ENCODE data around the gene RIN2. TPM values are rescaled to one million over a fixed set of nuclear protein-coding genes. Genes with fewer than 3 reads are reported as not detected.

The RIN2 gene
- total and polyA plus RNA-seq, 2 of the 13 experiments (the other 11 are each of a cell fraction or from before 2014, with no cell fraction given), result 2.5 to 5.1 TPM

DNA sequence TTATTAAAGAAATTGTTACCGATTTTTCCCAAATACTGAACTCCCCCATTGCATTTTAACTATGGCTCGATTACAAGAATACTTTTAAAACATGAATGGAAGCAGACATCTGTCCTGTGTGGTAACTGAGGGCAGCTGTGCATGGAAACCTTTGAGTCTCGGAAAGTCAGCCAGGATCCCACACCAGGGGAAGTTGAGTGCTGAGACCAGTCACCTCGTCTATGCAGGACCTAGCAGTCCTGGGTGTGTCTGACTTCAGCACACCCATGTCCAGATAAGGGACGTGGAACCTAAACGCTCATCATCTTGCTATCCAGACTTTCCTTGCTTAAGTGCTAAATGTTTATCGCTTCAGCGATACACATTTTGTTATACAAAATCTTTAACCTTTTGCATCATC is 6.1 kb downstream of the RIN2 start (continued):
- TF ChIP-seq SAFB2 (CRISPR knock-in tag; IDR thresholded peaks at IDR 0.05; ENCODE audit: borderline replicate concordance, low read depth), result no peak
- TF ChIP-seq, protein P1, sequence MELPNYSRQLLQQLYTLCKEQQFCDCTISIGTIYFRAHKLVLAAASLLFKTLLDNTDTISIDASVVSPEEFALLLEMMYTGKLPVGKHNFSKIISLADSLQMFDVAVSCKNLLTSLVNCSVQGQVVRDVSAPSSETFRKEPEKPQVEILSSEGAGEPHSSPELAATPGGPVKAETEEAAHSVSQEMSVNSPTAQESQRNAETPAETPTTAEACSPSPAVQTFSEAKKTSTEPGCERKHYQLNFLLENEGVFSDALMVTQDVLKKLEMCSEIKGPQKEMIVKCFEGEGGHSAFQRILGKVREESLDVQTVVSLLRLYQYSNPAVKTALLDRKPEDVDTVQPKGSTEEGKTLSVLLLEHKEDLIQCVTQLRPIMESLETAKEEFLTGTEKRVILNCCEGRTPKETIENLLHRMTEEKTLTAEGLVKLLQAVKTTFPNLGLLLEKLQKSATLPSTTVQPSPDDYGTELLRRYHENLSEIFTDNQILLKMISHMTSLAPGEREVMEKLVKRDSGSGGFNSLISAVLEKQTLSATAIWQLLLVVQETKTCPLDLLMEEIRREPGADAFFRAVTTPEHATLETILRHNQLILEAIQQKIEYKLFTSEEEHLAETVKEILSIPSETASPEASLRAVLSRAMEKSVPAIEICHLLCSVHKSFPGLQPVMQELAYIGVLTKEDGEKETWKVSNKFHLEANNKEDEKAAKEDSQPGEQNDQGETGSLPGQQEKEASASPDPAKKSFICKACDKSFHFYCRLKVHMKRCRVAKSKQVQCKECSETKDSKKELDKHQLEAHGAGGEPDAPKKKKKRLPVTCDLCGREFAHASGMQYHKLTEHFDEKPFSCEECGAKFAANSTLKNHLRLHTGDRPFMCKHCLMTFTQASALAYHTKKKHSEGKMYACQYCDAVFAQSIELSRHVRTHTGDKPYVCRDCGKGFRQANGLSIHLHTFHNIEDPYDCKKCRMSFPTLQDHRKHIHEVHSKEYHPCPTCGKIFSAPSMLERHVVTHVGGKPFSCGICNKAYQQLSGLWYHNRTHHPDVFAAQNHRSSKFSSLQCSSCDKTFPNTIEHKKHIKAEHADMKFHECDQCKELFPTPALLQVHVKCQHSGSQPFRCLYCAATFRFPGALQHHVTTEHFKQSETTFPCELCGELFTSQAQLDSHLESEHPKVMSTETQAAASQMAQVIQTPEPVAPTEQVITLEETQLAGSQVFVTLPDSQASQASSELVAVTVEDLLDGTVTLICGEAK (IDR thresholded peaks at IDR 0.05), result no peak
- TF ChIP-seq, protein P1 (CRISPR knock-in tag; IDR thresholded peaks at IDR 0.05), result no peak

GRCh38 chr20:19765266-19765665 is 7.2 kb downstream of the RIN2 start:
- ATAC-seq (peak; percentile 71), FAIRE-seq (peak; percentile 72), DNase-seq (ENCODE audit: low spot score) (no peak)
- no peak overlapping the region for H3K9ac ChIP-seq (ENCODE audit: insufficient read depth, low read depth, low read length)
- no peak overlapping the region for H3K27ac ChIP-seq (ENCODE audit: extremely low read length, insufficient read depth, low read length)
- no TSS peak for BruUV-seq (replicated peaks)
- H3K27me3 ChIP-seq (ENCODE audit: control insufficient read depth in 1 of 2, insufficient read depth in 2 of 2, low read length in 2 of 2), result no peaks in the 10 kb centered on the region
- H3K4me2 ChIP-seq (ENCODE audit: low read depth, low read length), result no peak overlapping the region
- H4K20me1 ChIP-seq (ENCODE audit: insufficient read depth, low read length), result no peaks in the 10 kb centered on the region
- no peaks in the 10 kb centered on the region for H3K79me2 ChIP-seq (ENCODE audit: insufficient read depth, low read length)
- peaks cover 10% of the 10 kb centered on the region for H3K4me1 ChIP-seq (ENCODE audit: insufficient read depth, low read length)
- H3K36me3 ChIP-seq (replicated peaks in 1 of 2; ENCODE audit: control insufficient read depth in 1 of 2, insufficient read depth in 2 of 2, low read length in 2 of 2), result no peaks in the 10 kb centered on the region
- intact Hi-C loops (cut with micrococcal nuclease; ENCODE audit: unreplicated experiment) (no loop called here), in situ Hi-C loops (cut with HindIII; ENCODE audit: extremely low pct_ligation_motif_present, low pct_unique_long_range_greater_than_20kb) (no loop called here)
- H3K4me3 ChIP-seq (replicated peaks in 1 of 3; ENCODE audit: insufficient read depth in 1 of 3, low read depth in 2 of 3, low read length in 3 of 3), result no peak overlapping the region
- H3K9me3 ChIP-seq (ENCODE audit: low read length), result no peaks in the 10 kb centered on the region
- no peak for TF ChIP-seq NFYC (CRISPR knock-in tag; IDR thresholded peaks at IDR 0.05)
- TF ChIP-seq ZNF7 (CRISPR knock-in tag; IDR thresholded peaks at IDR 0.05), result peak; percentile 95
- WGBS (ENCODE audit: low lambda C conversion rate), result 87% methylated on average over 1 of the region's 2 CpGs
- POLR2A ChIA-PET, result no interaction called here
- CTCF ChIA-PET (ENCODE audit: low intra/inter-chr PET ratio, low total read pairs), result no interaction called here
- H2AFZ ChIP-seq (ENCODE audit: low read length), result no peak overlapping the region

Data from HepG2 (cell line).